ENCODE data around the gene ABHD18.
"Not testable (repeated sequence)": the region's sequence is repeated elsewhere in the genome, so short reads cannot be mapped to it uniquely, and the experiment has no call there.

ABHD18 gene

GRCh38 chr4:127936974-127937373 lies 28.2 kb upstream of the ABHD18 start:
- no peak overlapping the region for H3K4me3 ChIP-seq (ENCODE audit: low read length)
- peak; percentile 33 for DNase-seq (ENCODE audit: low read depth)
- no peak for TF ChIP-seq CTCF (conservative IDR thresholded peaks at IDR 0.05; ENCODE audit: low read length)

GRCh38 chr4:127957105-127957504 lies 8.1 kb upstream of the ABHD18 start:
- no peak overlapping the region for H3K4me3 ChIP-seq (ENCODE audit: low read length)
- no peak for TF ChIP-seq CTCF (conservative IDR thresholded peaks at IDR 0.05; ENCODE audit: low read length)
- no peak for DNase-seq (ENCODE audit: low read depth)

GRCh38 chr4:127959794-127960193 lies 5.4 kb upstream of the ABHD18 start:
- no peak for TF ChIP-seq CTCF (conservative IDR thresholded peaks at IDR 0.05; ENCODE audit: low read length)
- peak; percentile 11 for DNase-seq (ENCODE audit: low read depth)
- no peak overlapping the region for H3K4me3 ChIP-seq (ENCODE audit: low read length)

GRCh38 chr4:127963633-127964398 lies 1.4 kb upstream of the ABHD18 start:
- DNase-seq (ENCODE audit: low read depth) = not testable (repeated sequence)
- peak overlapping the region; percentile 47 for H3K4me3 ChIP-seq (ENCODE audit: low read length)

- not testable (repeated sequence) for DNase-seq (ENCODE audit: low read depth)
- H3K4me3 ChIP-seq (ENCODE audit: low read length) = peak overlapping the region; percentile 99
Observed at GRCh38 chr4:127964426-127965061, 662 bp upstream of the ABHD18 start.

GRCh38 chr4:127965803-127966175 lies 583 bp downstream of the ABHD18 start:
- TF ChIP-seq CTCF (conservative IDR thresholded peaks at IDR 0.05; ENCODE audit: low read length) = no peak
- DNase-seq (ENCODE audit: low read depth) = peak; percentile 5
- peak overlapping the region; percentile 99 for H3K4me3 ChIP-seq (ENCODE audit: low read length)

GRCh38 chr4:127967141-127967775 lies 2.1 kb downstream of the ABHD18 start:
- no peak for TF ChIP-seq CTCF (conservative IDR thresholded peaks at IDR 0.05; ENCODE audit: low read length)
- DNase-seq (ENCODE audit: low read depth) = peak; percentile 6
- H3K4me3 ChIP-seq (ENCODE audit: low read length) = no peak overlapping the region

GRCh38 chr4:127968586-127968985 lies 3.4 kb downstream of the ABHD18 start:
- H3K4me3 ChIP-seq (ENCODE audit: low read length) = no peak overlapping the region
- TF ChIP-seq CTCF (conservative IDR thresholded peaks at IDR 0.05; ENCODE audit: low read length) = no peak
- no peak for DNase-seq (ENCODE audit: low read depth)

- not testable (repeated sequence) for H3K4me3 ChIP-seq (ENCODE audit: low read length)
Observed at GRCh38 chr4:127970925-127971324, 5.7 kb downstream of the ABHD18 start.

More at GRCh38 chr4:127970925-127971324, 5.7 kb downstream of the ABHD18 start:
- DNase-seq (ENCODE audit: low read depth) = not testable (repeated sequence)
